ENCODE measurements around the gene DLGAP1. TPM values are rescaled to one million over a fixed set of nuclear protein-coding genes. Genes with fewer than 3 reads are reported as not detected.

Gene DLGAP1
- total and polyA plus RNA-seq, 5 donors, result 0.11 to 0.31 (median 0.20) TPM; not detected in 1

GRCh38 chr18:3875376-3875775, 579.7 kb downstream of the DLGAP1 start:
- intact Hi-C loops (cut with DNase I), result loop anchor here in 1 of 4 donors (10.0 kb wide), 1 partner anchor 171 kb away; no protein-coding TSS in a partner anchor
- WGBS, result 74% methylated on average over 2 of the region's 2 CpGs
- Histone ChIP-seq H3K27me3 (ENCODE audit: control insufficient read depth, insufficient read depth) (no peaks in the 10 kb centered on the region), H3K4me3 (ENCODE audit: low read length) (no peak overlapping the region), H3K9me3 (ENCODE audit: control insufficient read depth, low read length) (no peaks in the 10 kb centered on the region), H3K27ac (ENCODE audit: low read length) (no peak overlapping the region), H3K4me1 (ENCODE audit: control insufficient read depth, insufficient read depth, low read length) (no peaks in the 10 kb centered on the region)
- DNase-seq (no peak), ATAC-seq (no peak)

DNA sequence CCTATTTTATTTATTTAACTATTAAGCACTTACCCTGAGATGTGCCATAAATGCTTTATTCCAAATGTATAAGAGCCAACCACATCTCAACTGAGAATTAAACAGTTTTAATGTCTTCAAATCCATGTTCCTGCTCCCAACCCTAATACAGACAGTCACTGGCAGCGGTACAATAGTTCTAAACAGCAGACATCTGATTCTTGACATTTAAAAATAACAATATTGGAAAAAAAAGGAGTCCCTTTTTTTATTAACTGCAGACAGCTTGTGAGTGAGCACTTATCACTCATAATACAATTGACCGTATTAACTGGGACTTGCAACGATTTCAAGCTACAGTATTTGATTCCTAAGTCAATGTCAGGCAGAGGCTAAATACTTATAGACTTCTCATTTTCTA, 580.5 kb downstream of the DLGAP1 start:
- no peak overlapping the region for H3K27ac ChIP-seq (ENCODE audit: low read length)
- H3K4me1 ChIP-seq (ENCODE audit: control insufficient read depth, insufficient read depth, low read length), result no peaks in the 10 kb centered on the region
- 65% methylated on average over 3 of the region's 3 CpGs for WGBS
- ATAC-seq (no peak), DNase-seq (no peak)
- H3K4me3 ChIP-seq (ENCODE audit: low read length), result no peak overlapping the region
- intact Hi-C loops (cut with DNase I), result loop anchor here in 1 of 4 donors (10.0 kb wide), 1 partner anchor 170 kb away; no protein-coding TSS in a partner anchor
- H3K9me3 ChIP-seq (ENCODE audit: control insufficient read depth, low read length), result no peaks in the 10 kb centered on the region
- H3K27me3 ChIP-seq (ENCODE audit: control insufficient read depth, insufficient read depth), result no peaks in the 10 kb centered on the region

DNA sequence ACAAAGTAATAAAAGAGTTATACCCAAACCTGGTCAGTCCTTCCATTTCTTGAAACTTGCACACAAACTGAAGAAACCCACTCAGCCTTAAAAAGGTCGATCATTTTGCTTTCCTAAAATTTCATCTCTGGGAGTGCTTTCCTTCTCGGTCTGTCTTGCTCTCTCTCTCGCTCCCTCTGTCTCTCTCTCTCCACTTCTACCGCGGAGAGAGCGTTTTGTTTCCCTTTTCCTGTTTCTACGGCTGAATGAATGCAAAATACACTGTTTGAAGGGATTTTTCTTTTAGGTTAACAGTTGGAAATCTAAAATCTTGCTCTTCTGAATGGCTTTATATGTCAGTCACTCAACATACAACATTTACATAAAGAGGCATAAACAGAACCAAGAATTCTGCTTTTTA, 581.0 kb downstream of the DLGAP1 start:
- H3K27me3 ChIP-seq (ENCODE audit: control insufficient read depth, insufficient read depth), result no peaks in the 10 kb centered on the region
- H3K27ac ChIP-seq (ENCODE audit: low read length), result no peak overlapping the region
- intact Hi-C loops (cut with DNase I), result loop anchor here in 1 of 4 donors (10.0 kb wide), 1 partner anchor 169 kb away; no protein-coding TSS in a partner anchor
- H3K9me3 ChIP-seq (ENCODE audit: control insufficient read depth, low read length), result no peaks in the 10 kb centered on the region
- DNase-seq (no peak), ATAC-seq (no peak)
- no peak overlapping the region for H3K4me3 ChIP-seq (ENCODE audit: low read length)
- no peaks in the 10 kb centered on the region for H3K4me1 ChIP-seq (ENCODE audit: control insufficient read depth, insufficient read depth, low read length)
- WGBS, result 23% methylated on average over 7 of the region's 7 CpGs

GRCh38 chr18:3873698-3874097, 581.4 kb downstream of the DLGAP1 start:
- no peaks in the 10 kb centered on the region for H3K9me3 ChIP-seq (ENCODE audit: control insufficient read depth, low read length)
- H3K27ac ChIP-seq (ENCODE audit: low read length), result no peak overlapping the region
- no peaks in the 10 kb centered on the region for H3K4me1 ChIP-seq (ENCODE audit: control insufficient read depth, insufficient read depth, low read length)
- H3K4me3 ChIP-seq (ENCODE audit: low read length), result no peak overlapping the region
- ATAC-seq (no peak), DNase-seq (no peak)
- no peaks in the 10 kb centered on the region for H3K27me3 ChIP-seq (ENCODE audit: control insufficient read depth, insufficient read depth)
- 85% methylated on average over 1 of the region's 1 CpG for WGBS
- intact Hi-C loops (cut with DNase I), result loop anchor here in 1 of 4 donors (10.0 kb wide), 1 partner anchor 169 kb away; no protein-coding TSS in a partner anchor

DNA sequence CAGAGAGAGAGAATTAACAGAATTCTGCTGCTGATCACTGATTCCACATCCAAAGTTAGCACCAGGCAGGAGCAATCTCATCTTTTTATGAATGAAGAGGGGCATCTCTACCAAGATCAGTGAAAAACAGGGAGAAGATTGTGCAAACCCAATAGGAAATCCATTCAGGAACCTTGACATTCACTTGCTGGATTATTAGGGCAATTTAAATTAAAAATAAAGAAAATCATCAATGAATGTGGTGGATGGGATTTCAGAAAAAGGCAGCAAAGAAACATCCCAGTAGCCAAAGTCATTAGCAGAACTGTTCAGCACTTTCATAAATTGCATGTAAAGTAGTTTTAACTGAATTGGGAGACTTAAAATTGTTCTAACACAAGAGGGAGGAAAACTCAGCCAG, 581.9 kb downstream of the DLGAP1 start:
- no peaks in the 10 kb centered on the region for H3K9me3 ChIP-seq (ENCODE audit: control insufficient read depth, low read length)
- no peak overlapping the region for H3K27ac ChIP-seq (ENCODE audit: low read length)
- H3K27me3 ChIP-seq (ENCODE audit: control insufficient read depth, insufficient read depth), result no peaks in the 10 kb centered on the region
- DNase-seq (no peak), ATAC-seq (no peak)
- intact Hi-C loops (cut with DNase I), result loop anchor here in 1 of 4 donors (10.0 kb wide), 1 partner anchor 168 kb away; no protein-coding TSS in a partner anchor
- no peak overlapping the region for H3K4me3 ChIP-seq (ENCODE audit: low read length)
- H3K4me1 ChIP-seq (ENCODE audit: control insufficient read depth, insufficient read depth, low read length), result no peaks in the 10 kb centered on the region

DNA sequence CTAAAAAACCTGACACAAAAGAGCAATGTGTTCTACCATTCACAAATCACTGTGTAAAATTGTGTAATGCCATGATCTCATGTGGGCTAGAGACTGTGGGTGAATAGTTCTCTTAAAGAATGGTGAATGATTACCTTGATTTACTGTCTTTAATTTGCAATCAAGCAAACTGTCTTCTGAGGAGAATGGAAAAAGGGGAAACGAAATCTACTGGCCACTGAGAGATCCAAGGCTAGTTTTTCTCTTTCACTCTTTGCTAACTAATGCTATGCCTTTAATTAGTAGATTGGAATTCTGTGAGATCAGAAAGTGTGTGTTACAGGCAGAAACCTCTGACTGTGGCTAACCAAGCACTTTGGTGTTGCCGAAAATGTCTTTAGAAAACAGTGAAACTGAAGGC, 582.5 kb downstream of the DLGAP1 start:
- H3K9me3 ChIP-seq (ENCODE audit: control insufficient read depth, low read length), result no peaks in the 10 kb centered on the region
- intact Hi-C loops (cut with DNase I), result loop anchor here in 1 of 4 donors (10.0 kb wide), 1 partner anchor 168 kb away; no protein-coding TSS in a partner anchor
- 78% methylated on average over 2 of the region's 2 CpGs for WGBS
- no peak overlapping the region for H3K4me3 ChIP-seq (ENCODE audit: low read length)
- no peaks in the 10 kb centered on the region for H3K27me3 ChIP-seq (ENCODE audit: control insufficient read depth, insufficient read depth)
- no peaks in the 10 kb centered on the region for H3K4me1 ChIP-seq (ENCODE audit: control insufficient read depth, insufficient read depth, low read length)
- ATAC-seq (no peak), DNase-seq (no peak)
- no peak overlapping the region for H3K27ac ChIP-seq (ENCODE audit: low read length)

GRCh38 chr18:3871687-3872086, 583.4 kb downstream of the DLGAP1 start:
- H3K27me3 ChIP-seq (ENCODE audit: control insufficient read depth, insufficient read depth), result no peaks in the 10 kb centered on the region
- ATAC-seq, result no peak
- 91% methylated on average over 2 of the region's 2 CpGs for WGBS
- DNase-seq, result no peak
- intact Hi-C loops (cut with DNase I), result loop anchor here in 1 of 4 donors (10.0 kb wide), 1 partner anchor 167 kb away; no protein-coding TSS in a partner anchor
- no peak overlapping the region for H3K4me3 ChIP-seq (ENCODE audit: low read length)
- H3K9me3 ChIP-seq (ENCODE audit: control insufficient read depth, low read length), result no peaks in the 10 kb centered on the region
- no peak overlapping the region for H3K27ac ChIP-seq (ENCODE audit: low read length)
- peaks cover 2% of the 10 kb centered on the region for H3K4me1 ChIP-seq (ENCODE audit: control insufficient read depth, insufficient read depth, low read length)

GRCh38 chr18:3870914-3871313, 584.2 kb downstream of the DLGAP1 start:
- Histone ChIP-seq H3K27me3 (ENCODE audit: control insufficient read depth, insufficient read depth) (no peaks in the 10 kb centered on the region), H3K27ac (ENCODE audit: low read length) (no peak overlapping the region), H3K4me3 (ENCODE audit: low read length) (no peak overlapping the region), H3K9me3 (ENCODE audit: control insufficient read depth, low read length) (no peaks in the 10 kb centered on the region), H3K4me1 (ENCODE audit: control insufficient read depth, insufficient read depth, low read length) (peaks cover 2% of the 10 kb centered on the region)
- ATAC-seq, result no peak
- DNase-seq, result no peak
- WGBS, result 83% methylated on average over 4 of the region's 4 CpGs
- intact Hi-C loops (cut with DNase I), result loop anchor here in 1 of 4 donors (10.0 kb wide), 1 partner anchor 166 kb away; no protein-coding TSS in a partner anchor

- no peak overlapping the region for H3K4me3 ChIP-seq (ENCODE audit: low read length)
- ATAC-seq, result peak in 1 of 2 donors; percentile 64
- H3K27me3 ChIP-seq (ENCODE audit: control insufficient read depth, insufficient read depth), result no peaks in the 10 kb centered on the region
- H3K9me3 ChIP-seq (ENCODE audit: control insufficient read depth, low read length), result no peaks in the 10 kb centered on the region
- DNase-seq, result no peak
- intact Hi-C loops (cut with DNase I), result loop anchor here in 1 of 4 donors (10.0 kb wide), 2 partner anchors 95 to 165 kb away; no protein-coding TSS in a partner anchor
- peaks cover 2% of the 10 kb centered on the region for H3K4me1 ChIP-seq (ENCODE audit: control insufficient read depth, insufficient read depth, low read length)
- H3K27ac ChIP-seq (ENCODE audit: low read length), result no peak overlapping the region
- WGBS, result 15% methylated on average over 2 of the region's 2 CpGs
Measured at GRCh38 chr18:3869848-3870247, 585.3 kb downstream of the DLGAP1 start.

DNA sequence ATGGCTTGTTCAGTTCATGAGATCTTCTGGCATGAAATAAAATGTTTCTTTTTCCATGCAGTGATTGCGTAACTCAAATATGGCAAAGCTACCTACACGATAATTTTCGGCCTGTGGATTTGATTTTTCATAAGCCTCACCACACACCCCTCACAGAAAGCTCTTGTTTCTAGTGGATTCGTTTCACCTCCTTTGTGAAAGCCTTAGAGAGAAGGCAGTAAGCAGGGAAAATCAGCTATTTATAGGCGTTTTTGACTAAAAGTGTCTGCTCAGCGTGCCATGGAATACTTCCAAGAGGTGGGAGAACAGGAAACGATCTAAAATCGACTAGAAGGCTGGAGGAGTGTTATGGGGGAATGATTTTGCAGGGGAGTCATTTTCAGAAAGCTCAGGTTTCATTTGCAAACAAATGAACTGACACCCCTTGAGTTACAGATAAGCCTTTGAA, 587.2 kb downstream of the DLGAP1 start:
- no peaks in the 10 kb centered on the region for H3K9me3 ChIP-seq (ENCODE audit: control insufficient read depth, low read length)
- peaks cover 2% of the 10 kb centered on the region for H3K4me1 ChIP-seq (ENCODE audit: control insufficient read depth, insufficient read depth, low read length)
- H3K4me3 ChIP-seq (ENCODE audit: low read length), result no peak overlapping the region
- no peaks in the 10 kb centered on the region for H3K27me3 ChIP-seq (ENCODE audit: control insufficient read depth, insufficient read depth)
- no peak overlapping the region for H3K27ac ChIP-seq (ENCODE audit: low read length)
- ATAC-seq, result no peak
- 36% methylated on average over 8 of the region's 8 CpGs for WGBS
- no peak for DNase-seq
- intact Hi-C loops (cut with DNase I), result loop anchor here in 1 of 4 donors (10.0 kb wide), 1 partner anchor 93 kb away; no protein-coding TSS in a partner anchor

GRCh38 chr18:3867236-3867635, 587.9 kb downstream of the DLGAP1 start:
- DNase-seq, result no peak
- H3K27me3 ChIP-seq (ENCODE audit: control insufficient read depth, insufficient read depth), result no peaks in the 10 kb centered on the region
- no peaks in the 10 kb centered on the region for H3K9me3 ChIP-seq (ENCODE audit: control insufficient read depth, low read length)
- no peak overlapping the region for H3K27ac ChIP-seq (ENCODE audit: low read length)
- ATAC-seq, result no peak
- WGBS, result 77% methylated on average over 3 of the region's 3 CpGs
- peaks cover 2% of the 10 kb centered on the region for H3K4me1 ChIP-seq (ENCODE audit: control insufficient read depth, insufficient read depth, low read length)
- intact Hi-C loops (cut with DNase I), result loop anchor here in 1 of 4 donors (10.0 kb wide), 1 partner anchor 92 kb away; no protein-coding TSS in a partner anchor
- no peak overlapping the region for H3K4me3 ChIP-seq (ENCODE audit: low read length)
